Activated CD8-positive, alpha-beta memory T cell treated with anti-CD3 and anti-CD28 coated beads for 24 hours (primary cell): ENCODE results near the gene NHERF1.

Experiments
- DNase-seq: peaks from one replicate; pipeline ENCODE4 v3.0.0-alpha.2; 2020

NHERF1 gene

GRCh38 chr17:74769856-74770497 is 21.5 kb downstream of the NHERF1 start:
- no peak for DNase-seq

DNA sequence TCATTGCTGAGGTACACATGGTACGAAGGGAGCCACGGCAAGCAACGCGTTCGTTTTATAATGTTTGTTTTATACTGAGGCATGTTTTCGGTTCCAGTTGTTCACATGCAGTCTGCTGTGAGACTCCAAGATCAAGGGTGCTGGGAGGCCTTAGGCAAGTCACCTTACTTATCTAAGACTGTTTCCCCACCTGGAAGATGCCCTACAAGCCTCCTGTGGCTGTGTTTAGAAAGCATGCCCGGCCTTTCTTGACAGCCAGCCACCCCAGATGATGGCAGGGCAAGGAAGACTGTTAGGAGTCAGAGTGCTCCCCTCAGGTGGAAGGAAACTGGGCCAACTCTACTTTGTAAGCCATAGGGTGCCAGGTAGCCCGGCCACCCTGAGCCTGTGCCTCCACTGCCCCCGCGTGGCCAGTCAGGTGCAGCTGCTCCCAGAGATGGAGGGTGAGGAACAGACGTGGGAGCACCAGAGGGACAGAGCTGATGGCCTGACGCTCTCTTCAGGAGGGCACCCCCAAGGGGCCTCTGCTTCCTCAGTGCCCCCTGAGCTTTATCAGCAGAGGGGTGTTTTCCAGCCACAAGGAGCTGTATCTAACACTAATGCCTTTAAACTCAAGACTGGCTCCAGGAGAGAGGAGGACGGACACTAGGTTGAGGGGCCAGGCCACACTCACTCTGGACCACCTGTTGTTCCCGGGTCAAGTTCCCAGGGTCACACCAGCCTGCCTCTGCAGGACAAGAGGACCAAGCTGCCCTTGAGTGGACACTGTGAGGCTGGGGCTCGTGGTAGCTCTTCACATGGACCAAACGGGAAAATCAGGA is 22.3 kb downstream of the NHERF1 start:
- peak; percentile 87 for DNase-seq

- no peak for DNase-seq
Measured at GRCh38 chr17:74771319-74771914, 23.0 kb downstream of the NHERF1 start.

- DNase-seq: no peak
Measured at GRCh38 chr17:74772053-74772452, 23.6 kb downstream of the NHERF1 start.

DNA sequence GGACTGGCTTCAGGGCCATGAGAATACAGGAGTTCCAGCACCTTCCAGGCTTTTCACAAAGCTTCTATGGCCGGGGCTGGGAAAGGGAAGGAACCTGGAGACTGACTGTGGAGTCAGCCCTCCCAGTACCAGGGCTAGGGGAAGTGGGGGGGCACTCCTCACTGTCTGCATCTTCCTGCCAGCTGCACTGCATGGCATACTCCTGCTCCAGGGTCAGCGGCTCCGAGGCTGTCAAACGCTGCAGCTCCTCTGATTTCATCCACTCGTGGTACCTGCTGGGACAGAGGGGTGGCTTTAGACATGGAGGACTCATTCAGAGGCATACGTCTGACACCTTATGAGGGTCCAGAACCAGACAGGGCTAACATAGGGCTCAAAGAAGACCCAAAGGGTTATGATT is 25.0 kb downstream of the NHERF1 start:
- DNase-seq: no peak

GRCh38 chr17:74773871-74774286 is 25.5 kb downstream of the NHERF1 start:
- DNase-seq: no peak

- no peak for DNase-seq
Measured at GRCh38 chr17:74775409-74776043, 27.1 kb downstream of the NHERF1 start.

DNA sequence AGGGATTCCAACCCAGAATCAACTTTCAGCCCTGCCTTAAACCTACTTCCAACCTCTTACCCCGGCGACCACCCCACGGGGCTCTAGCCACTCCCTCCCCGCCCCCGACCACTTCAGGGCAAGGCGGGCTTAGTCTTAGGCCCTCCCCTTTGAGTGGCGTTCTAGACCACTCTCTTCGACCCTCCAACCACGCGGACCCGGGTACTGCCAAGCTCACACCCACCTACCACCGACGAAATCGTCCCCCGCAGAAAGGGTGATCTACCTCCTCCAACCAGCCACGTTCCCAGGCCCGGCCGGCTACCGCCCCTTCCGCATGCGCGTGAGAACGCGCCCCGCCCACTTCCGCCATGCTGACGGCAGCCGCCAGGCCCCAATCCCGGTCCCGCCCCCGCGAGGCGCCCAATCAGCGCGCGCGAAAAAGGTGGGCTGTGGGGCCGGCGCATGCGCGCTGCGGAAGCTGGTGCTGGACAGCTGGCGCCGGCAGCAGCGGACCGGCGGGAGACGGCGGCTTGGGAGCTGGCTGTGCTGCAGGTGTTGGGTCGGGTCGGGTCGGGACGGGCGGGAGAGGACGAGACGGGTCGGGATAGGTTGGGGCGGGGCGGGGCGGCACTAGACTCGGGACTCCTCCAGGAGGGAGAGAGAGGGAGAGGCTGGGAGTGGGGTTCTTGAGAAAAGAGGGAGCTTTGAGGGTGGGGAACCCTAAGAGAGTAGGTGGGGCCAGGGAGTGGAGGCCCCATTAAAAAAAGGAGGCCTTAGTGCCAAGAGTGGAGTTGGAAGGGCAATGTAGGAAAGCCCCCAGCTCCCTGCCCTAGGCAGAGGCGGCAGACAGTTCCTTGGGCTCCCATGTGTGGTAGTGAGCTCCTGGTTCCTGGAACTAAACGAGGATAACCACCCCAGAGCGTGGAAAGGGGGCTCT is 27.9 kb downstream of the NHERF1 start, which contains the start of gene NAT9:
NAT9 (minus strand) TSS at position 302 of the 919 bp plus-strand sequence. CDS start 647 bp downstream, outside the sequence.
- DNase-seq: peak; percentile 100

- no peak for DNase-seq
Measured at GRCh38 chr17:74776990-74777389, 28.6 kb downstream of the NHERF1 start.

- no peak for DNase-seq
Measured at GRCh38 chr17:74777901-74778515, 29.6 kb downstream of the NHERF1 start.

- no peak for DNase-seq
Measured at GRCh38 chr17:74778960-74779359, 30.5 kb downstream of the NHERF1 start.

DNA sequence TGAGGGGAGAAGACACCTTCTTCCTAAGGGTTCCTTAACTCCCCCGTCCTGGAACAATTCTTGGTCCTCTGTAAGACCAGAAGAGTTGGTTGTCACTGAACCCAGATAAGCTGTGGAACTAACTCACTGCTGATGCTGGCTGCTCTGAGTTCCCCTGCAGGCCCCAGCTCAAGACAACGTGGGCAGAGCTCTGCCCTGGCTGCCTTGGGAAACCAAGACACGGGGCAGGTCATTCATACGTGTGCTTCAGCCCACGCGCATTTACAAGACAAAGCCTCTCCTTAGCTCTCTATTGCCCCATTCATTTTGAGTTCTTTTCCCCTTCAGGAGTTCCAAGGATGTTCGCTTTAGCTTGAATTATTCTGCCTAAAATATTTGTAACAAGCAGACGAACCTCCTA is 31.1 kb downstream of the NHERF1 start:
- no peak for DNase-seq

GRCh38 chr17:74779948-74780400 is 31.5 kb downstream of the NHERF1 start:
- peak; percentile 75 for DNase-seq

DNA sequence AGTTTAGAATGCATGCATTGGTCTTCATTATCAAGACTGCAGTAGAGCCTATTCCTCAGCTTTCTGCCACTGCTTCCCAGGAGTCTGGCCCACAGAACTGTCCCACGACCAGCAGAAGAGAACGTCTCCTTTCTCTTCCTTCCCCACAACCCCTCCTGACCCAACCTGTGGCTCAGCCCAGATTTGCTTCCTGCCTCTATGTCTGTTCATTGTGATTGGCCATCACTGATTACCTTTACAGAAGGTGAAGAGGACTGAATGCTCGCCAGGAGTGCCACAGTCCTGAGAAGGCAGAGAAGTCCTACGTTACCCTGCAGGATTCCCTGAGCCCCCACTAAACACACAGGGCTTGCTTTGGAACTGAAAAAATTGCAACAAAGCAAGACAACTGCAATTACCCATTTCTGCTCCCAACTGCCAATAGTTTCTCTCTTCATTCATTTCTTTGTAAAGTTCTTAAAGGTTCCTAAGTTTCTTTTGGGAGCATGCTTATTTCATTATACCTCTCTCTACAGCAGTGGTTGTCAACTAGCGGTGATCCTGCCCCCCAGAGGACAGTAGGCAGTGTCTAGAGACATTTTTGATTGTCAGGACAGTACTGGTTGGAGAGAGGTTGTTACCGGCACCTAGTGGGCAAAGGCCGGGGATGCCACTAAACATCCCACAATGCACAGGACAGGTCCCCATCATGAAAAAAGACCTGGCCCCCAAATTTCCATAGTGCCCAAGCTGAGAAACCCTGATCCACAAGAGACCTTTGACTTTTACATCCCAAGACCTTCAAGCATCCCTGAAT is 32.2 kb downstream of the NHERF1 start:
- DNase-seq: no peak

GRCh38 chr17:74782571-74782970 is 34.1 kb downstream of the NHERF1 start:
- no peak for DNase-seq

DNA sequence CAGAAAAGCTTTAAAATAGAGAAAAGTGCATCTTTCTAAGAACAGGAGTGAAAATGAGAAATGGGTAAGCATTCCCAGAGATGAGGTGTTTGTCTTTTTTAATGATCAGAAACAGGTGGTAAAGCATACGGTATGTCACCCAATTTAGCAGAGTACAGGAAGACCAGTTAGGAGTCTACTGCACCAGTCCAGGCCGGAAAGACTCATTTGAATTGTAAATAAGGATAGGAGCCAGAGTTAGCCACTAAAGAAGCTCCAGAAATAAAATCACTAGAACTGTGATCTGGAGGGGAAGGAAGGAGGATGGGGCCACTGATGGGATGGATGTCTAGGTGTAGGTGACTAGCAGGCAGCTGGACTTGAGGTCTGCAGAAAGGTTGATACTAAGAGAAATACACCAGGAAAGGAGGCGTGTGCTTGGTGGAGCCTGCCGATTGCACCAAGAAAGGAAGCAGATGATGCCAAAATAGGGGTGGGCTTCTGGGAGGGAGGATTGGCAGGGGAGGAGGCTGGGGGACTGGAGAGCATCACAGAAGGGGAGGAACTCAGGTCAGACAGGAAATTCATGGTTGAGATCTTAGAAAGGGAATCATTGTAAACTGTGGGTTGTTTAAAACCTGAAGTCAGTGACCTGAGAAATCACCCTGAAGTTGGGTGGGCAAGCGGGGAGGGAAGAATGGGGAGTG is 35.8 kb downstream of the NHERF1 start:
- DNase-seq: no peak

GRCh38 chr17:74785096-74785980 is 36.9 kb downstream of the NHERF1 start:
- DNase-seq: no peak

GRCh38 chr17:74785981-74786360 is 37.5 kb downstream of the NHERF1 start:
- DNase-seq: no peak

DNA sequence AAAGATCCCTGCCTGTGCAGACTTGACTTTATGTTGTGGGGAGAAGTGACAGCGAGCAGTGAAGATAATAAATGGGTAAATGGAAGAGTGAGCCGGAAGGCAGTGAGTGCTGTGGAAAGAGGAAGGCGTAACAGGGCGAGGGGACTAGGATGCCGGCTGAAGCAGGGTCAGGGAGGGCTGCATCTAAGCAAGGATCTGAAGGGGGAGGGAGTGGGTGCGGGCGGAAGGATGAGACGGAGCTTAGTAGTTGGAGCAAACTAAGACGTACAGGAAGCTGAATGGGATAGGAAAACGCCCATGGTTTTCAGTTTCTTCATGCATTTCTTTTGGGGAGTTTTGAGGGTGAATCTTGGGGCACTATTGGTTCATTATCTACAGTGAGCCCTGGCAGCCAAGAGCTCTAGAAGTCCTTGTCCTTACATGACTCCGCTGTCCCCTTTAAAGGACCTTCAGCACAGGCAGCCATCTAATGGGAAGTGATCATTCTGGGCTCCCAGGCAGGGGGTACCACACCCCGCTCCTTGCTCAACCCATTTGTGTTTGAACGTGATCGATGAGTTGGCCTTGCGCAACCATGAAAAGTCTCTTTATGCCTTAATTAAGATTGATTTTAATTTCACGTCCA is 38.1 kb downstream of the NHERF1 start:
- no peak for DNase-seq
